GM12878 (cell line): ENCODE results near the gene HERPUD1. TPM values are rescaled to one million over a fixed set of nuclear protein-coding genes. Genes with fewer than 3 reads are reported as not detected.

ENCODE experiments used
- ATAC-seq: fragments of 200-7000 bp; cut with Tn5 transposase; 3 replicates; pipeline ENCODE4 v1.9.1; 2020; ENCODE audit warnings: mild to moderate bottlenecking, moderate library complexity
- BruUV-seq: library from RNA; stranded (reverse); fragments of 400-500 nt; replicated peaks from 2 replicates; lab custom pipeline; 2021; lab: Mats Ljungman, UMichigan
- CTCF ChIA-PET: fragments of 300-600 bp; sonication (Branson Sonifier 250); formaldehyde crosslinking; extraction: SDS; loops from one replicate; lab custom pipeline; 2021; ENCODE audit warnings: inconsistent platforms; lab: Yijun Ruan, JAX
- POLR2A ChIA-PET: fragments of 350-600 bp; formaldehyde crosslinking; extraction: SDS; loops from one replicate; lab custom pipeline; 2021; ENCODE audit warnings: inconsistent platforms; lab: Charles Lee
- RAD21 ChIA-PET: fragments of 300-600 bp; sonication (Branson Sonifier 250); formaldehyde crosslinking; loops from one replicate; lab custom pipeline; 2023; ENCODE audit warnings: antibody characterized with exemption; ENCODE audit not compliant: unreplicated experiment; lab: Charles Lee
- SMC1A ChIA-PET: fragments of 300-600 bp; sonication (Branson Sonifier 250); formaldehyde crosslinking; loops from one replicate; lab custom pipeline; 2023; ENCODE audit not compliant: unreplicated experiment, uncharacterized antibody; lab: Charles Lee
- DNase-seq: peaks from one replicate; pipeline ENCODE4 v3.0.0-alpha.2; 2011; ENCODE audit warnings: low read depth, low spot score
- FAIRE-seq: peaks from 3 replicates; lab custom pipeline; 2011; peaks lifted over from hg19 to GRCh38; lab: Jason Lieb, UNC
- H2AFZ ChIP-seq: 2 replicates; pipeline ENCODE4 v1.6.0; 2011; ENCODE audit warnings: low read depth, low read length, control low read depth; ENCODE audit not compliant: control insufficient read depth
- H3K27ac ChIP-seq: 2 replicates; pipeline ENCODE4 v1.5.1; 2011; ENCODE audit warnings: control low read depth; ENCODE audit not compliant: control insufficient read depth, insufficient read depth
- H3K27me3 ChIP-seq, 2 experiments: replicated peaks in 1 of 2; 2 replicates each; pipeline versions ENCODE4 v1.6.0 to v1.6.1; 2011; ENCODE audit warnings: low read length in 1 of 2; ENCODE audit not compliant: control insufficient read depth in 2 of 2, insufficient read depth in 2 of 2
- H3K36me3 ChIP-seq, 2 experiments: 2 replicates each; pipeline ENCODE4 v1.5.1; 2011; ENCODE audit warnings: low read length in 1 of 2; ENCODE audit not compliant: control insufficient read depth in 2 of 2, insufficient read depth in 2 of 2
- H3K4me1 ChIP-seq: 2 replicates; pipeline ENCODE4 v1.6.1; 2011; ENCODE audit warnings: mild to moderate bottlenecking, low read length, moderate library complexity, mixed read lengths; ENCODE audit not compliant: control insufficient read depth, insufficient read depth
- H3K4me2 ChIP-seq: 2 replicates; pipeline ENCODE4 v1.6.0; 2011; ENCODE audit warnings: control low read depth; ENCODE audit not compliant: control insufficient read depth, insufficient read depth
- H3K4me3 ChIP-seq: fragments of 200-600 bp; sonication (generic); 2 replicates; pipeline ENCODE4 v1.5.1; 2016
- H3K79me2 ChIP-seq: 2 replicates; pipeline ENCODE4 v1.6.0; 2011; ENCODE audit warnings: low read length; ENCODE audit not compliant: control insufficient read depth, insufficient read depth
- H3K9ac ChIP-seq: 2 replicates; pipeline ENCODE4 v1.8.0; 2011; ENCODE audit warnings: low read length, control low read depth, mixed read lengths; ENCODE audit not compliant: control insufficient read depth, insufficient read depth
- H3K9me3 ChIP-seq: replicated peaks from 3 replicates; pipeline ENCODE4 v1.5.1; 2011; ENCODE audit warnings: mild to moderate bottlenecking, low read length; ENCODE audit not compliant: control insufficient read depth, insufficient read depth
- H4K20me1 ChIP-seq: 2 replicates; pipeline ENCODE4 v1.6.0; 2011; ENCODE audit not compliant: control insufficient read depth, insufficient read depth
- ESRRA ChIP-seq: IDR thresholded peaks from 2 replicates; pipeline ENCODE4 v1.6.1; 2012; ENCODE audit warnings: mild to moderate bottlenecking, low read length, improper control_type of control experiment
- ETV6 ChIP-seq, 2 experiments: fragments of 450-650 bp in 1 of 2; IDR thresholded peaks in 1 of 2; conservative IDR thresholded peaks in 1 of 2; 2 replicates each; pipeline ENCODE4 v1.6.1; 2014; ENCODE audit warnings: antibody characterized with exemption in 1 of 2, borderline replicate concordance in 1 of 2, low read depth in 1 of 2, mild to moderate bottlenecking in 1 of 2, moderate library complexity in 1 of 2
- POLR2A ChIP-seq: IDR thresholded peaks from 2 replicates; pipeline ENCODE4 v1.6.1; 2011; ENCODE audit warnings: low read depth, mild to moderate bottlenecking, low read length
- POLR2AphosphoS2 ChIP-seq: IDR thresholded peaks from 2 replicates; pipeline ENCODE4 v1.6.1; 2011; ENCODE audit warnings: low read depth, mild to moderate bottlenecking, low read length, improper control_type of control experiment, moderate library complexity
- POLR2AphosphoS5 ChIP-seq: IDR thresholded peaks from 2 replicates; pipeline ENCODE4 v1.6.1; 2011; ENCODE audit warnings: mild to moderate bottlenecking, low read length, inconsistent platforms
- RELA ChIP-seq: fragments of 450-650 bp; IDR thresholded peaks from 2 replicates; pipeline ENCODE4 v1.8.0; 2014; ENCODE audit warnings: borderline replicate concordance; ENCODE audit not compliant: partially characterized antibody
- RUNX3 ChIP-seq: IDR thresholded peaks from 2 replicates; pipeline ENCODE4 v1.6.1; 2012; ENCODE audit warnings: low read length, inconsistent platforms
- WGBS: methylation state at CpG from one replicate; pipeline ENCODE4 v1.1.6; 2016; ENCODE audit warnings: low lambda C conversion rate; ENCODE audit not compliant: insufficient replicate concordance, insufficient coverage; ENCODE audit errors: missing lambda C conversion rate; 5-methylcytosine and 5-hydroxymethylcytosine counted together
- in situ Hi-C: fragments of 300-500 bp; cut with MboI; formaldehyde crosslinking; loops from 9 replicates; pipeline ENCODE4 v1.14.3; 2018; ENCODE audit warnings: mixed read lengths
- intact Hi-C: fragments of 100-400 bp; cut with micrococcal nuclease; formaldehyde crosslinking; loops from one replicate; pipeline ENCODE4 v1.14.2; 2022; ENCODE audit not compliant: unreplicated experiment
- polyA plus RNA-seq, 11 experiments: library from polyadenylated mRNA; depleted of rRNA in 4 of 11; unstranded in 6 of 11; stranded (reverse) in 5 of 11; fragments of >200 nt; fragmentation: Nextera tagmentation in 4 of 11; fragmentation: Illumina TruSeq in 1 of 11; extraction: Ambion mirVana in 4 of 11; extraction: Trizol in 1 of 11; gene quantifications; 1 replicate in 1 of 11; 2 replicates in 10 of 11; pipeline versions ENCODE4 v1.2.1 to v1.2.3, GENCODE V29; 2011 to 2016; ENCODE audit warnings: inconsistent platforms in 2 of 11, missing spikeins in 2 of 11, low read depth in 1 of 11
- total RNA-seq, 4 experiments: library from RNA; depleted of rRNA in 3 of 4; stranded (reverse); fragments of >200 nt in 3 of 4; fragmentation: Illumina TruSeq in 1 of 4; extraction: Trizol in 1 of 4; gene quantifications; 2 replicates each; pipeline versions ENCODE4 v1.2.1 to v1.2.3, GENCODE V29; 2013 to 2021
- TF ChIP-seq, protein P1 (sequence below): IDR thresholded peaks from 2 replicates; pipeline ENCODE4 v1.6.1; 2011; ENCODE audit warnings: borderline replicate concordance, low read depth, mild to moderate bottlenecking, moderate library complexity, mixed read lengths, low read length; ENCODE audit not compliant: insufficient read depth; ENCODE audit errors: extremely low read length
- TF ChIP-seq, protein P2 (sequence below): IDR thresholded peaks from 2 replicates; pipeline ENCODE4 v1.6.1; 2012; ENCODE audit warnings: low read depth, low read length, improper control_type of control experiment

The HERPUD1 gene
- total and polyA plus RNA-seq, 10 of the 15 experiments (the other 5 are each of a cell fraction or from before 2014, with no cell fraction given) = 32.6 to 212 (median 122) TPM

DNA sequence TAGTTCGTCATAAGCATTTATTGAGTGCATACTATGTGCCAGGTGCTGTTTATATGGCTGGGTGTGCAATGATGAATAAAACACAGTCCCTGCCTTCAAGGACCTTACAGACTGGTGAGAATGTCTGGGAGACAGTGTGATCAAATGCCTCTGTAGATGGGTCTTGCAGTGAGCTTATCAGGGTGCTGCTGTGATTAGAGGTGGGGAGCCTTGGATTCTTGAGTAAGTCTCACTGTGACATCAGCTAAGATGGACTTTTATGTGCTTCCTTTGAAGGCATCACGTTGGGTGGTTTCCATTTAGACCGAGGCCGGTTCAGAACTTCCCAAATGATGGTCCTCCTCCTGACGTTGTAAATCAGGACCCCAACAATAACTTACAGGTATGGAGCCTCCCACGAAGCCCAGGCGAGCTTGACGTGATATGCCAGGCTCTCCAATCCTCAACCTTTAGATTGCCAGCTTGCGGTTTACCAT is 10.0 kb downstream of the HERPUD1 start (continued):
- no peak for TF ChIP-seq ESRRA
- TF ChIP-seq POLR2AphosphoS2 = 0 out of 2 replicates have a peak, but pooled peaks have one; percentile 58
- no peak; the same call in 1 of the 2 replicates for TF ChIP-seq RUNX3
- TF ChIP-seq, protein P1, sequence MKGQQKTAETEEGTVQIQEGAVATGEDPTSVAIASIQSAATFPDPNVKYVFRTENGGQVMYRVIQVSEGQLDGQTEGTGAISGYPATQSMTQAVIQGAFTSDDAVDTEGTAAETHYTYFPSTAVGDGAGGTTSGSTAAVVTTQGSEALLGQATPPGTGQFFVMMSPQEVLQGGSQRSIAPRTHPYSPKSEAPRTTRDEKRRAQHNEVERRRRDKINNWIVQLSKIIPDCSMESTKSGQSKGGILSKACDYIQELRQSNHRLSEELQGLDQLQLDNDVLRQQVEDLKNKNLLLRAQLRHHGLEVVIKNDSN = no peak

DNA sequence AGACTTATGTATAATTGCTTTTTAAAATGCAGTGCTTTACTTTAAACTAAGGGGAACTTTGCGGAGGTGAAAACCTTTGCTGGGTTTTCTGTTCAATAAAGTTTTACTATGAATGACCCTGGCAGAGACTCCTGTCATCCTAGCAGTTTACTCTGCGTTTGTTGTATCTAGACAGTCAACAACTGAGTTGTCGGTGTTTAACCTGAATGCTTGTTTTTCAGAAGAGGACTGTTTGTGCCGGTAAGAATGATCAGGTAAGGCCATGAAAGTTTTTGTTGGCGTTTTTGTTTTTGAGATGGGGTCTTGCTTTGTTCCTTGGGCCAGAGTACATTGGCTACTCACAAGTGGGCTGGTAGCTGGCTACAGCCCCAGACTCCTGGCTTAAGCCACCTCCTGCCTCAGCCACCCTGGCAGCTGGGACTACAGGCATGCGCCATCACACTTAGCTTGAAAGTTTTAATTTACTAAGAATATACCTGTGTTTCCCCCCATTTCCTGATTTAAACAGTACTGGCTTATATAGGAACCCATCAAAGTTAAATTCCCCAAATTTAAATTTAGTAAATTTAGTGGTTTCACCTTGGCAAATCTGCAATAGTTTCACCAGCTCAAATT is 11.9 kb downstream of the HERPUD1 start:
- ChIA-PET CTCF (interaction anchor here (0.7 to 3.9 kb wide), 11 partner anchors 8 to 81 kb away, joined by 3 to 45 read pairs (median 3); no protein-coding TSS in a partner anchor), POLR2A (interaction anchor here (0.8 to 21.1 kb wide), 8 partner anchors 11 to 102 kb away, joined by 3 to 306 read pairs (median 4); partner anchors contain the start of gene HERPUD1), RAD21 (interaction anchor here (0.6 to 2.3 kb wide), 10 partner anchors 11 to 108 kb away, joined by 3 to 15 read pairs (median 3); no protein-coding TSS in a partner anchor), SMC1A (interaction anchor here (1.1 to 3.3 kb wide), 6 partner anchors 10 to 81 kb away, joined by 3 to 18 read pairs (median 13); no protein-coding TSS in a partner anchor)
- TF ChIP-seq ETV6 (conservative IDR thresholded peaks at IDR 0.05 in 1 of 2, IDR thresholded peaks at IDR 0.05 in 1 of 2; ENCODE audit: borderline replicate concordance in 1 of 2, low read depth in 1 of 2) (no peak), POLR2A (peak; percentile 44; the same call in 1 of the 2 replicates), POLR2AphosphoS5 (peak; percentile 42; the same call in 1 of the 2 replicates), RELA (no peak)
- TF ChIP-seq, protein P2, sequence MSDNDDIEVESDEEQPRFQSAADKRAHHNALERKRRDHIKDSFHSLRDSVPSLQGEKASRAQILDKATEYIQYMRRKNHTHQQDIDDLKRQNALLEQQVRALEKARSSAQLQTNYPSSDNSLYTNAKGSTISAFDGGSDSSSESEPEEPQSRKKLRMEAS = no peak
- WGBS = 27% methylated on average over 6 of the region's 6 CpGs
- no peak overlapping the region for H2AFZ ChIP-seq
- peaks cover 7 to 46% of the 10 kb centered on the region in 2 experiments for H3K36me3 ChIP-seq
- no peak overlapping the region; the same call in 1 of the 2 replicates for H3K4me2 ChIP-seq
- ATAC-seq = no peak
- DNase-seq = no peak
- intact Hi-C loops = no loop called here
- no TSS peak for BruUV-seq
- in situ Hi-C loops = no loop called here
- H4K20me1 ChIP-seq = no peaks in the 10 kb centered on the region; the same call in 1 of the 2 replicates
- H3K27ac ChIP-seq = peak overlapping the region; percentile 22; the same call in 1 of the 2 replicates
- H3K4me1 ChIP-seq = peaks cover 55% of the 10 kb centered on the region
- H3K9me3 ChIP-seq = no peaks in the 10 kb centered on the region
- H3K79me2 ChIP-seq = no peaks in the 10 kb centered on the region; the same call in none of the 2 replicates
- no peak overlapping the region for H3K4me3 ChIP-seq
- FAIRE-seq = no peak
- no peak overlapping the region; the same call in 1 of the 2 replicates for H3K9ac ChIP-seq
- H3K27me3 ChIP-seq = no peaks in the 10 kb centered on the region
